Left ventricle myocardium inferior (tissue), 1 donor: ENCODE results near the gene SYTL2. TPM values are rescaled to one million over a fixed set of nuclear protein-coding genes. Genes with fewer than 3 reads are reported as not detected.
"Not testable (repeated sequence)": the region's sequence is repeated elsewhere in the genome, so short reads cannot be mapped to it uniquely, and the experiment has no call there.

Experiments
- DNase-seq: peaks from one replicate; pipeline ENCODE4 v3.0.0-alpha.2; 2020
- H3K27ac ChIP-seq: fragments of 200-600 bp; replicated peaks from 2 replicates; pipeline ENCODE4 v1.8.0; 2021
- H3K27me3 ChIP-seq: fragments of 200-600 bp; 2 replicates; pipeline ENCODE4 v1.8.0; 2021; ENCODE audit warnings: low read depth
- H3K36me3 ChIP-seq: fragments of 200-600 bp; 2 replicates; pipeline ENCODE4 v1.8.0; 2021
- H3K4me1 ChIP-seq: fragments of 200-600 bp; 2 replicates; pipeline ENCODE4 v1.8.0; 2021
- H3K4me3 ChIP-seq: fragments of 200-600 bp; 2 replicates; pipeline ENCODE4 v1.8.0; 2021; ENCODE audit warnings: mild to moderate bottlenecking, moderate library complexity
- H3K9me3 ChIP-seq: fragments of 200-600 bp; replicated peaks from 2 replicates; pipeline ENCODE4 v1.8.0; 2021
- CTCF ChIP-seq: fragments of 200-600 bp; IDR thresholded peaks from 2 replicates; pipeline ENCODE4 v1.8.0; 2021; ENCODE audit warnings: antibody characterized with exemption, mild to moderate bottlenecking, borderline replicate concordance
- intact Hi-C: fragments of 100-400 bp; cut with micrococcal nuclease; formaldehyde crosslinking; loops from one replicate; pipeline ENCODE4 v1.11.0; 2022
- long read RNA-seq: library from polyadenylated mRNA; unstranded; transcript quantifications from one replicate; pipeline ENCODE4 v2.0.0, GENCODE V29; 2021
- total RNA-seq: library from RNA; stranded (reverse); fragmentation: NEBNext Ultra II Directional; extraction: Animal tissue kit (Norgen Biotek cat#: 25700); gene quantifications from one replicate; pipeline ENCODE4 v1.2.1, GENCODE V29; 2021
- donor health status: DM: no; HTN: yes; CAD: no; lungs with severe emphysema.

The SYTL2 gene
- total RNA-seq, result 3.8 TPM
- long read RNA-seq, full-length matches to known transcripts, result 1 of 3 reads
- long read RNA-seq, partial matches to known transcripts, result 0 of 3 reads
- long read RNA-seq, other reads (novel, unspliced or antisense), result 2 of 3 reads

DNA sequence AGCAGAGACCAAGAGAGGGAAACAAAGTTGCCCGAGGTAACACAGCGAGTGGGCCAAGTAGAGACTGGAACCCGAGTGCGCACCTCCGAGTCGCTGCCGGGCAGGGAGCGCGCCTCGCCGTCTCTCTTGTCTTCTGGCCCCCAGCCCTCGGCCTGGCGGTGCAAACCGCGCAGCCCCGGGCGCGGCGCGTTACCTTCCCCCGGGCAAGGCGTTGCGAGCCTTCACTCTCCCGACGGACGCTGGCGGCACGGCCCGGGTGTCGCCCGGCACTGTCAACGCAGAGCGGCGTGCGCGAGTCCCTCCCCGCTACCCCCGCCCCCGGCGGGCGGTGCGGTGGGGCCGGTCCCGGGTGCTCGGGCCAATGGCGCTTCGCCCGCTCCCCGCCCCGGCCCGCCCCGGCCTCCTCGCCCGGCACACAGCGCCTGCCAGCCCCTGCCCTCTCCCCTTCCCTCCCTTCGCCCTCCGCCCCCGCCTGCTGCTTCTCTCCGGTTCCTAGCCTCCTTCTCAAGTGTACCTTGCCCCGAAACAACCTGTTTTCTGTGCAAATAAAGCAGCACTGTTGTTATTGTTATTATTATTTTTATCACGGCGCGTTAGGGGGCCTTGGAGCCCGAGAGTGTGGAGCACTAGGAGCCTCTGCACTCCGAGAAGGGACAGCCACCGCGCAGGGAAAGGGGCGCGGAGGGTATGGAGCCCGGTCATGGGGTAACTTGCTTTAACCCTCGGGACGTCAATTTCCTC is at the start of gene SYTL2:
Gene SYTL2 (minus strand): TSS at position 271 of the 741 bp plus-strand sequence. CDS start 53,416 bp downstream, outside the sequence.
- Histone ChIP-seq H3K9me3 (no peaks in the 10 kb centered on the region), H3K4me1 (peaks cover 17% of the 10 kb centered on the region), H3K36me3 (no peaks in the 10 kb centered on the region), H3K27ac (peak within 1 kb of the TSS; percentile 28), H3K4me3 (peak within 1 kb of the TSS; percentile 80), H3K27me3 (no peaks in the 10 kb centered on the region)
- peak; percentile 70 for DNase-seq
- TF ChIP-seq CTCF, result peak; percentile 30
- intact Hi-C loops, result loop anchor here (10.0 kb wide), 1 partner anchor 116 kb away; no protein-coding TSS in a partner anchor

DNA sequence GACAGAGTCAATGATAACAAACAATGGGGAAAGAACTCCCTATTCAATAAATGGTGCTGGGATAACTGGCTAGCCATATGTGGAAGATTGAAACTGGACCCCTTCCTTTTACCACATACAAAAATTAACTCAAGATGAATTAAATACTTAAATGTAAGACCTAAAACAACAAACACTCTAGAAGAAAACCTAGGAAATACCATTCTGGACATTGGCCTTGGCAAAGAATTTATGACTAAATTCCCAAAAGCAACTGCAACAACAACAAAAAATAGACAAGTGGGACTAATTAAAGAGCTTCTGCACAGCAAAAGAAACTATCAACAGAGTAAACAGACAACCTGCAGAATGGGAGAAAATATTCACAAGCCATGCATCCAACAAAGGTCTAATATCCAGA is 48.6 kb upstream of the SYTL2 start:
- H3K36me3 ChIP-seq, H3K9me3 ChIP-seq, intact Hi-C loops, H3K27me3 ChIP-seq, H3K4me1 ChIP-seq, H3K27ac ChIP-seq, DNase-seq, H3K4me3 ChIP-seq: not testable (repeated sequence)

DNA sequence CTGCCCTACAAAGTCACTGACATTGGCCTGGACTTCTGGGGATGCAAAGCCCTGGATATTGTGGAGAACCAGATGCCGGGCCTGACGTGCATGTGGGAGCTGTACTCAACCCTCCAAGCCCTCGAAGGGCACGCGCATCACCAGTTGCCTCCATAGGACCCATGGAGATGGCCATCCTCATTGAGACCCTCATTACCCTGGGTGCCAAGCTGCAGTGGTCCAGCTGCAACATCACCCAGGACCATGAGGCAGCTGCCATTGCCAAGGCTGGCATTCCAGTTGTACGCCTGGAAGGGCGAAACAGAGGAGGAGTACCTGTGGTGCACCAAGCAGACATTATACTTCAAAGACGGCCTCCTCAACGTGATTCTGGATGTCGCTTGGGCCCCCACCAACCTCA is 46.2 kb upstream of the SYTL2 start:
- Histone ChIP-seq H3K4me1 (peaks cover 13% of the 10 kb centered on the region), H3K36me3 (no peaks in the 10 kb centered on the region), H3K27ac (no peak overlapping the region), H3K27me3 (no peaks in the 10 kb centered on the region), H3K9me3 (no peaks in the 10 kb centered on the region), H3K4me3 (no peak overlapping the region)
- TF ChIP-seq CTCF, result no peak
- intact Hi-C loops, result no loop called here
- no peak for DNase-seq

GRCh38 chr11:85855341-85855656 is 44.4 kb upstream of the SYTL2 start, which contains the start of gene CCDC83:
Gene CCDC83, plus strand, starts transcription at chr11:85855383. Its CDS starts 9,741 bp downstream, at chr11:85865124.
- intact Hi-C loops, result no loop called here
- Histone ChIP-seq H3K27ac (peak within 1 kb of the TSS; percentile 91), H3K4me1 (peaks cover 13% of the 10 kb centered on the region), H3K9me3 (peaks cover 6% of the 10 kb centered on the region), H3K4me3 (peak within 1 kb of the TSS; percentile 71), H3K27me3 (no peaks in the 10 kb centered on the region), H3K36me3 (no peaks in the 10 kb centered on the region)
- DNase-seq, result no peak
- no peak for TF ChIP-seq CTCF

- Histone ChIP-seq H3K27me3 (no peaks in the 10 kb centered on the region), H3K36me3 (no peaks in the 10 kb centered on the region), H3K9me3 (peaks cover 6% of the 10 kb centered on the region), H3K4me1 (peaks cover 13% of the 10 kb centered on the region), H3K4me3 (peak overlapping the region; percentile 71), H3K27ac (peak overlapping the region; percentile 91)
- intact Hi-C loops, result no loop called here
- TF ChIP-seq CTCF, result peak; percentile 93
- DNase-seq, result peak; percentile 92
These were observed 43.8 kb upstream of the SYTL2 start for GRCh38 chr11:85854557-85855340.

DNA sequence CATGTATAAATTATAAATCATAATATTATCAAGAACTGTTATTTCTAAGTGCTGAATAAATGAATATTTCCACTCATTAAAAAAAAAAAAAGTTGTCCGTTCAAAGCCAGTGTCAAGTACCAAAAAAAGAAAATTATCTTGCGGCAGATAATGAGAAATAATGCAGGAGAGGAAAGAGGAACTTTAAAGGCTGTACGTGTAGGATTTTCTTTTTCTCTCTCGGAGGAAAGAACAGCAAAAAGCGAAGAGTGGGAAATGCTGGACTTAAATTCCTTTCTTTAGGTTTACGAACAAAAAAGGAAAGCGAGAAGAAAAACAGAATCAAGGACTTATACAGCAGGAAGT is 43.2 kb upstream of the SYTL2 start:
- Histone ChIP-seq H3K4me3 (peak overlapping the region; percentile 71), H3K4me1 (peaks cover 13% of the 10 kb centered on the region), H3K36me3 (no peaks in the 10 kb centered on the region), H3K27me3 (no peaks in the 10 kb centered on the region), H3K27ac (peak overlapping the region; percentile 91), H3K9me3 (peaks cover 6% of the 10 kb centered on the region)
- DNase-seq, result no peak
- intact Hi-C loops, result no loop called here
- TF ChIP-seq CTCF, result no peak

- H3K27me3 ChIP-seq, H3K4me3 ChIP-seq, H3K27ac ChIP-seq, H3K36me3 ChIP-seq, intact Hi-C loops, H3K9me3 ChIP-seq, DNase-seq: not testable (repeated sequence)
- peaks cover 13% of the 10 kb centered on the region for H3K4me1 ChIP-seq
These were observed 42.6 kb upstream of the SYTL2 start for GRCh38 chr11:85853541-85853940.

DNA sequence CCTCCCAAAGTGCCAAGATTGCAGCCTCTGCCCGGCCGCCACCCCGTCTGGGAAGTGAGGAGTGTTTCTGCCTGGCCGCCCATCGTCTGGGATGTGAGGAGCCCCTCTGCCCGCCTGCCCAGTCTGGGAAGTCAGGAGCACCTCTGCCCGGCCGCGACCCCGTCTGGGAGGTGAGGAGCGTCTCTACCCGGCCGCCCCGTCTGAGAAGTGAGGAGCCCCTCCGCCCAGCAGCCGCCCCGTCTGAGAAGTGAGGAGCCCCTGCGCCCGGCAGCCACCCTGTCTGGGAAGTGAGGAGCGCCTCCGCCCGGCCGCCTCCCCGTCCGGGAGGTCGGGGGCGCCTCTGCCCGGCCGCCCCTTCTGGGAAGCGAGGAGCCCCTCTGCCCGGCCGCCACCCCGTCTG is 41.8 kb upstream of the SYTL2 start:
- H3K36me3 ChIP-seq, intact Hi-C loops, DNase-seq, H3K27me3 ChIP-seq, H3K4me3 ChIP-seq, H3K27ac ChIP-seq, H3K9me3 ChIP-seq: not testable (repeated sequence)
- H3K4me1 ChIP-seq, result peaks cover 13% of the 10 kb centered on the region
